ENCODE results near the gene HSBP1L1.

Gene HSBP1L1

GRCh38 chr18:79985172-79985571 lies 20.7 kb downstream of the HSBP1L1 start:
- Histone ChIP-seq H3K9me3 (ENCODE audit: insufficient read depth, low read length) (no peaks in the 10 kb centered on the region), H3K27ac (ENCODE audit: low read depth, low read length) (no peak overlapping the region), H3K4me2 (ENCODE audit: low read depth, low read length, poor library complexity, severe bottlenecking) (no peak overlapping the region), H2AFZ (ENCODE audit: low read depth, low read length, severe bottlenecking) (no peak overlapping the region), H3K27me3 (ENCODE audit: low read length) (no peaks in the 10 kb centered on the region), H3K79me2 (ENCODE audit: insufficient read depth, low read length) (peaks cover 80% of the 10 kb centered on the region), H4K20me1 (ENCODE audit: low read depth, low read length) (peaks cover 46% of the 10 kb centered on the region), H3K9me2 (replicated peaks; ENCODE audit: insufficient read depth, low read length) (no peaks in the 10 kb centered on the region), H3K9ac (ENCODE audit: low read length) (no peak overlapping the region), H3K4me3 (ENCODE audit: insufficient read depth, low read length, poor library complexity, severe bottlenecking) (no peak overlapping the region), H3K36me3 (ENCODE audit: low read length) (peaks cover 3% of the 10 kb centered on the region), H3F3A (ENCODE audit: insufficient read depth) (no peaks in the 10 kb centered on the region)
- no peak for TF ChIP-seq EZH2phosphoT487 (conservative IDR thresholded peaks at IDR 0.05; ENCODE audit: low read length)
- TF ChIP-seq CTCF (IDR thresholded peaks at IDR 0.05; ENCODE audit: insufficient read depth, low read length, poor library complexity, severe bottlenecking), result no peak

- peak overlapping the region; percentile 91 for H3K4me3 ChIP-seq (ENCODE audit: insufficient read depth, low read length, poor library complexity, severe bottlenecking)
- H3F3A ChIP-seq (ENCODE audit: insufficient read depth), result no peaks in the 10 kb centered on the region
- no peak overlapping the region for H3K27ac ChIP-seq (ENCODE audit: low read depth, low read length)
- peak overlapping the region; percentile 93 for H3K9ac ChIP-seq (ENCODE audit: low read length)
- no peaks in the 10 kb centered on the region for H3K9me2 ChIP-seq (replicated peaks; ENCODE audit: insufficient read depth, low read length)
- TF ChIP-seq EZH2phosphoT487 (conservative IDR thresholded peaks at IDR 0.05; ENCODE audit: low read length), result no peak
- H3K36me3 ChIP-seq (ENCODE audit: low read length), result peaks cover 3% of the 10 kb centered on the region
- H2AFZ ChIP-seq (ENCODE audit: low read depth, low read length, severe bottlenecking), result no peak overlapping the region
- peak overlapping the region; percentile 81 for H3K4me2 ChIP-seq (ENCODE audit: low read depth, low read length, poor library complexity, severe bottlenecking)
- H3K27me3 ChIP-seq (ENCODE audit: low read length), result no peaks in the 10 kb centered on the region
- peaks cover 38% of the 10 kb centered on the region for H4K20me1 ChIP-seq (ENCODE audit: low read depth, low read length)
- peaks cover 65% of the 10 kb centered on the region for H3K79me2 ChIP-seq (ENCODE audit: insufficient read depth, low read length)
- no peaks in the 10 kb centered on the region for H3K9me3 ChIP-seq (ENCODE audit: insufficient read depth, low read length)
Observed at GRCh38 chr18:79986726-79987125, 22.3 kb downstream of the HSBP1L1 start.

- peaks cover 32% of the 10 kb centered on the region; the same call in 1 of the 2 replicates for H4K20me1 ChIP-seq (ENCODE audit: low read depth, low read length)
- H3K4me3 ChIP-seq (ENCODE audit: insufficient read depth, low read length, poor library complexity, severe bottlenecking), result peak overlapping the region; percentile 91
- peak overlapping the region; percentile 66 for H3K27ac ChIP-seq (ENCODE audit: low read depth, low read length)
- H3K9me2 ChIP-seq (replicated peaks; ENCODE audit: insufficient read depth, low read length), result no peaks in the 10 kb centered on the region
- peak overlapping the region; percentile 81 for H3K4me2 ChIP-seq (ENCODE audit: low read depth, low read length, poor library complexity, severe bottlenecking)
- peak overlapping the region; percentile 97 for H2AFZ ChIP-seq (ENCODE audit: low read depth, low read length, severe bottlenecking)
- H3F3A ChIP-seq (ENCODE audit: insufficient read depth), result no peaks in the 10 kb centered on the region
- peak overlapping the region; percentile 93 for H3K9ac ChIP-seq (ENCODE audit: low read length)
- peaks cover 56% of the 10 kb centered on the region for H3K79me2 ChIP-seq (ENCODE audit: insufficient read depth, low read length)
- peaks cover 3% of the 10 kb centered on the region for H3K36me3 ChIP-seq (ENCODE audit: low read length)
- H3K9me3 ChIP-seq (ENCODE audit: insufficient read depth, low read length), result no peaks in the 10 kb centered on the region
- TF ChIP-seq CTCF (IDR thresholded peaks at IDR 0.05; ENCODE audit: insufficient read depth, low read length, poor library complexity, severe bottlenecking) (no peak), EZH2phosphoT487 (conservative IDR thresholded peaks at IDR 0.05; ENCODE audit: low read length) (no peak)
- no peaks in the 10 kb centered on the region for H3K27me3 ChIP-seq (ENCODE audit: low read length)
Observed at GRCh38 chr18:79987566-79987965, 23.1 kb downstream of the HSBP1L1 start.

GRCh38 chr18:79988071-79988450 lies 23.6 kb downstream of the HSBP1L1 start:
- H3K9me2 ChIP-seq (replicated peaks; ENCODE audit: insufficient read depth, low read length), result no peaks in the 10 kb centered on the region
- no peaks in the 10 kb centered on the region for H3F3A ChIP-seq (ENCODE audit: insufficient read depth)
- no peaks in the 10 kb centered on the region for H3K9me3 ChIP-seq (ENCODE audit: insufficient read depth, low read length)
- peak overlapping the region; percentile 66 for H3K27ac ChIP-seq (ENCODE audit: low read depth, low read length)
- peak overlapping the region; percentile 81 for H3K4me2 ChIP-seq (ENCODE audit: low read depth, low read length, poor library complexity, severe bottlenecking)
- TF ChIP-seq CTCF (IDR thresholded peaks at IDR 0.05; ENCODE audit: insufficient read depth, low read length, poor library complexity, severe bottlenecking) (peak; percentile 33), EZH2phosphoT487 (conservative IDR thresholded peaks at IDR 0.05; ENCODE audit: low read length) (no peak)
- H4K20me1 ChIP-seq (ENCODE audit: low read depth, low read length), result peaks cover 31% of the 10 kb centered on the region; the same call in 1 of the 2 replicates
- H3K27me3 ChIP-seq (ENCODE audit: low read length), result no peaks in the 10 kb centered on the region
- peak overlapping the region; percentile 97 for H2AFZ ChIP-seq (ENCODE audit: low read depth, low read length, severe bottlenecking)
- peak overlapping the region; percentile 93 for H3K9ac ChIP-seq (ENCODE audit: low read length)
- peak overlapping the region; percentile 91 for H3K4me3 ChIP-seq (ENCODE audit: insufficient read depth, low read length, poor library complexity, severe bottlenecking)
- H3K36me3 ChIP-seq (ENCODE audit: low read length), result peaks cover 3% of the 10 kb centered on the region
- H3K79me2 ChIP-seq (ENCODE audit: insufficient read depth, low read length), result peaks cover 51% of the 10 kb centered on the region

Measured in SU-DHL-6 (cell line).